Testis (tissue), 3 donors: Measurements from ENCODE around the gene MAPK12. TPM values are rescaled to one million over a fixed set of nuclear protein-coding genes. Genes with fewer than 3 reads are reported as not detected.

ENCODE experiments used
- DNase-seq: peaks from one replicate; pipeline ENCODE4 v3.0.0-alpha.2; 2019
- H3K27ac ChIP-seq, 2 donors: fragments of 200-600 bp; sonication (generic); one replicate each; pipeline ENCODE4 v1.5.1; 2019
- H3K27me3 ChIP-seq: fragments of 200-600 bp; sonication (generic); one replicate; pipeline ENCODE4 v1.5.1; 2019
- H3K36me3 ChIP-seq: fragments of 200-600 bp; sonication (generic); one replicate; pipeline ENCODE4 v1.5.1; 2017; ENCODE audit warnings: low read depth; ENCODE audit errors: missing control alignments
- H3K4me1 ChIP-seq: fragments of 200-600 bp; sonication (generic); one replicate; pipeline ENCODE4 v1.5.1; 2019
- H3K4me3 ChIP-seq, 2 donors: fragments of 200-600 bp; sonication (generic); one replicate each; pipeline ENCODE4 v1.5.1; 2017 to 2019
- H3K9me3 ChIP-seq: fragments of 200-600 bp; sonication (generic); one replicate; pipeline ENCODE4 v1.5.1; 2017
- CTCF ChIP-seq, 3 experiments: fragments of 450-650 bp in 2 of 3; fragments of 200-600 bp in 1 of 3; sonication (generic) in 1 of 3; IDR thresholded peaks; one replicate each; pipeline ENCODE4 v1.5.1; 2016 to 2019; ENCODE audit warnings: antibody characterized with exemption in 3 of 3, mild to moderate bottlenecking in 2 of 3, moderate library complexity in 1 of 3
- POLR2A ChIP-seq: fragments of 450-650 bp; IDR thresholded peaks from one replicate; pipeline ENCODE4 v1.6.1; 2017; ENCODE audit warnings: antibody characterized with exemption, mild to moderate bottlenecking, moderate library complexity
- WGBS, 2 donors: methylation state at CpG; one replicate each; pipeline ENCODE4 v1.1.5; 2018; 5-methylcytosine and 5-hydroxymethylcytosine counted together
- intact Hi-C: fragments of 100-400 bp; cut with DNase I; formaldehyde crosslinking; loops from one replicate; pipeline ENCODE4 v1.15.1; 2023; ENCODE audit warnings: low total_unique reads
- polyA plus RNA-seq: library from polyadenylated mRNA; stranded (reverse); fragments of 350-450 nt; fragmentation: Illumina TruSeq; extraction: RNeasy Lipid Tissue Mini Kit (QIAGEN cat#74804); gene quantifications from one replicate; pipeline ENCODE4 v1.2.3, GENCODE V29; 2014; ENCODE audit warnings: low read depth, low replicate concordance; ENCODE audit not compliant: insufficient read depth
- total RNA-seq, 2 donors: library from RNA; depleted of rRNA; stranded (reverse); fragments of >200 nt; gene quantifications; one replicate each; pipeline ENCODE4 v1.2.3, GENCODE V29; 2016

The MAPK12 gene
- total and polyA plus RNA-seq, 3 donors from 2014 or later = 9.1 to 25.1 (median 22.3) TPM

GRCh38 chr22:50255099-50255498 is 6.4 kb downstream of the MAPK12 start:
- peaks cover 9% of the 10 kb centered on the region for H3K4me1 ChIP-seq
- no peak overlapping the region for H3K4me3 ChIP-seq
- TF ChIP-seq CTCF (IDR thresholded peaks at IDR 0.05) = no peak
- TF ChIP-seq POLR2A = no peak
- H3K27ac ChIP-seq = no peak overlapping the region
- 88 to 94% methylated on average over 13 to 19 of the region's 19 CpGs for WGBS, 2 donors
- H3K9me3 ChIP-seq = no peaks in the 10 kb centered on the region
- intact Hi-C loops = no loop called here
- no peak for DNase-seq
- no peaks in the 10 kb centered on the region for H3K27me3 ChIP-seq
- no peaks in the 10 kb centered on the region for H3K36me3 ChIP-seq

- 80 to 89% methylated on average over 4 to 8 of the region's 8 CpGs for WGBS, 2 donors
- Histone ChIP-seq H3K4me1 (peaks cover 11% of the 10 kb centered on the region), H3K36me3 (no peaks in the 10 kb centered on the region), H3K27me3 (no peaks in the 10 kb centered on the region), H3K4me3 (no peak overlapping the region), H3K27ac (no peak overlapping the region), H3K9me3 (no peaks in the 10 kb centered on the region)
- no peak for DNase-seq
- intact Hi-C loops = no loop called here
- TF ChIP-seq CTCF (IDR thresholded peaks at IDR 0.05) = no peak
- no peak for TF ChIP-seq POLR2A
Observed at GRCh38 chr22:50253941-50254340, 7.5 kb downstream of the MAPK12 start.

GRCh38 chr22:50253046-50253915 is 8.2 kb downstream of the MAPK12 start:
- Histone ChIP-seq H3K27me3 (no peaks in the 10 kb centered on the region), H3K4me3 (no peak overlapping the region), H3K9me3 (no peaks in the 10 kb centered on the region), H3K27ac (no peak overlapping the region), H3K36me3 (no peaks in the 10 kb centered on the region), H3K4me1 (peaks cover 11% of the 10 kb centered on the region)
- no peak for DNase-seq
- WGBS, 2 donors = 67 to 85% methylated on average over 6 to 19 of the region's 22 CpGs
- TF ChIP-seq POLR2A (no peak), CTCF (IDR thresholded peaks at IDR 0.05) (no peak)
- intact Hi-C loops = no loop called here

GRCh38 chr22:50252082-50253045 is 9.1 kb downstream of the MAPK12 start:
- peak; percentile 80 for DNase-seq
- no peak overlapping the region for H3K27ac ChIP-seq
- H3K4me3 ChIP-seq = no peak overlapping the region
- intact Hi-C loops = no loop called here
- TF ChIP-seq POLR2A (no peak), CTCF (IDR thresholded peaks at IDR 0.05) (peak in 2 of 3 experiments; percentile 37 to 59)
- no peaks in the 10 kb centered on the region for H3K36me3 ChIP-seq
- H3K27me3 ChIP-seq = no peaks in the 10 kb centered on the region
- WGBS, 2 donors = 63 to 73% methylated on average over 13 to 25 of the region's 25 CpGs
- H3K9me3 ChIP-seq = no peaks in the 10 kb centered on the region
- peaks cover 11% of the 10 kb centered on the region for H3K4me1 ChIP-seq
